Gastroesophageal sphincter (tissue), 3 donors: ENCODE results near the gene NR5A2.

Experiments used
- POLR2A ChIP-seq, 2 donors: fragments of 450-650 bp; IDR thresholded peaks; one replicate each; pipeline ENCODE4 v1.6.1; 2017; ENCODE audit warnings: antibody characterized with exemption in 2 of 2, mild to moderate bottlenecking in 2 of 2, moderate library complexity in 1 of 2
- TF ChIP-seq, protein P1 (sequence below), 4 experiments: fragments of 200-600 bp in 2 of 4; fragments of 450-650 bp in 2 of 4; sonication (generic) in 1 of 4; IDR thresholded peaks; one replicate each; pipeline ENCODE4 v1.5.1; 2017 to 2019; ENCODE audit warnings: antibody characterized with exemption in 4 of 4, mild to moderate bottlenecking in 2 of 4, moderate library complexity in 2 of 4

GRCh38 chr1:200139661-200140250 lies 112.2 kb downstream of the NR5A2 start:
- TF ChIP-seq, protein P1, sequence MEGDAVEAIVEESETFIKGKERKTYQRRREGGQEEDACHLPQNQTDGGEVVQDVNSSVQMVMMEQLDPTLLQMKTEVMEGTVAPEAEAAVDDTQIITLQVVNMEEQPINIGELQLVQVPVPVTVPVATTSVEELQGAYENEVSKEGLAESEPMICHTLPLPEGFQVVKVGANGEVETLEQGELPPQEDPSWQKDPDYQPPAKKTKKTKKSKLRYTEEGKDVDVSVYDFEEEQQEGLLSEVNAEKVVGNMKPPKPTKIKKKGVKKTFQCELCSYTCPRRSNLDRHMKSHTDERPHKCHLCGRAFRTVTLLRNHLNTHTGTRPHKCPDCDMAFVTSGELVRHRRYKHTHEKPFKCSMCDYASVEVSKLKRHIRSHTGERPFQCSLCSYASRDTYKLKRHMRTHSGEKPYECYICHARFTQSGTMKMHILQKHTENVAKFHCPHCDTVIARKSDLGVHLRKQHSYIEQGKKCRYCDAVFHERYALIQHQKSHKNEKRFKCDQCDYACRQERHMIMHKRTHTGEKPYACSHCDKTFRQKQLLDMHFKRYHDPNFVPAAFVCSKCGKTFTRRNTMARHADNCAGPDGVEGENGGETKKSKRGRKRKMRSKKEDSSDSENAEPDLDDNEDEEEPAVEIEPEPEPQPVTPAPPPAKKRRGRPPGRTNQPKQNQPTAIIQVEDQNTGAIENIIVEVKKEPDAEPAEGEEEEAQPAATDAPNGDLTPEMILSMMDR (IDR thresholded peaks at IDR 0.05) = peak in 3 of 4 experiments; percentile 21 to 47 (median 24)
- TF ChIP-seq POLR2A (IDR thresholded peaks at IDR 0.05) = no peak
